Upper lobe of left lung (tissue), 6 donors: ENCODE results near the gene SPTAN1. TPM values are rescaled to one million over a fixed set of nuclear protein-coding genes. Genes with fewer than 3 reads are reported as not detected.

Source experiments
- ATAC-seq, 2 donors: fragments of 200-7000 bp; cut with Tn5 transposase; one replicate each; pipeline ENCODE4 v1.9.1; 2022; ENCODE audit warnings: mild to moderate bottlenecking in 2 of 2, moderate library complexity in 2 of 2; ENCODE audit not compliant: low FRiP score in 2 of 2
- DNase-seq, 2 donors: peaks; one replicate each; pipeline ENCODE4 v3.0.0-alpha.2; 2019 to 2020
- H3K27ac ChIP-seq, 4 donors: fragments of 200-600 bp; sonication (generic); one replicate each; pipeline ENCODE4 v1.5.1; 2016 to 2019
- H3K27me3 ChIP-seq, 4 donors: fragments of 200-600 bp; sonication (generic); one replicate each; pipeline ENCODE4 v1.5.1; 2017 to 2019
- H3K36me3 ChIP-seq, 4 donors: fragments of 200-600 bp; sonication (generic); one replicate each; pipeline ENCODE4 v1.5.1; 2016 to 2019
- H3K4me1 ChIP-seq, 4 donors: fragments of 200-600 bp; sonication (generic); one replicate each; pipeline ENCODE4 v1.5.1; 2018 to 2019
- H3K4me3 ChIP-seq, 4 donors: fragments of 200-600 bp; sonication (generic); one replicate each; pipeline ENCODE4 v1.5.1; 2017 to 2019; ENCODE audit warnings: mild to moderate bottlenecking in 2 of 4, moderate library complexity in 1 of 4
- H3K9me3 ChIP-seq, 4 donors: fragments of 200-600 bp; sonication (generic); one replicate each; pipeline ENCODE4 v1.5.1; 2018 to 2019
- EP300 ChIP-seq, 4 donors: sonication (generic); formaldehyde crosslinking; IDR thresholded peaks; one replicate each; pipeline ENCODE4 v1.5.1; 2017; ENCODE audit warnings: antibody characterized with exemption in 4 of 4, control low read depth in 2 of 4
- POLR2A ChIP-seq, 4 donors: fragments of 450-650 bp; IDR thresholded peaks; one replicate each; pipeline ENCODE4 v1.5.1; 2016 to 2017; ENCODE audit warnings: antibody characterized with exemption in 4 of 4, mild to moderate bottlenecking in 2 of 4
- POLR2AphosphoS5 ChIP-seq, 2 donors: sonication (generic); formaldehyde crosslinking; IDR thresholded peaks; one replicate each; pipeline ENCODE4 v1.5.1; 2017; ENCODE audit warnings: antibody characterized with exemption in 2 of 2
- WGBS, 2 donors: methylation state at CpG; one replicate each; pipeline ENCODE4 v1.1.5; 2017 to 2018; 5-methylcytosine and 5-hydroxymethylcytosine counted together
- small RNA-seq, 4 donors: library from RNA; depleted of rRNA; stranded (forward); fragments of <200 nt; gene quantifications; one replicate each; pipeline ENCODE3, GENCODE V24; 2016
- total RNA-seq, 6 donors: library from RNA; depleted of rRNA in 4 of 6; stranded (reverse); fragments of >200 nt in 4 of 6; gene quantifications; one replicate each; pipeline versions ENCODE4 v1.1.0 to v1.2.1, GENCODE V29; 2016 to 2021
- TF ChIP-seq, protein P1 (sequence below), 6 experiments: fragments of 450-650 bp in 4 of 6; fragments of 200-600 bp in 2 of 6; sonication (generic) in 2 of 6; IDR thresholded peaks; one replicate each; pipeline ENCODE4 v1.5.1; 2016 to 2019; ENCODE audit warnings: antibody characterized with exemption in 6 of 6
- donor health status: DM: no; HTN: no; CAD: no; lungs with moderate emphysema.
- donor health status: DM: no; HTN: yes; CAD: no; lungs with severe emphysema.

Gene SPTAN1
- total RNA-seq, 6 donors from 2014 or later, result 254 to 547 (median 401) TPM

- Histone ChIP-seq H3K9me3 (no peaks in the 10 kb centered on the region), H3K27ac (no peak overlapping the region), H3K4me1 (no peaks in the 10 kb centered on the region), H3K27me3 (no peaks in the 10 kb centered on the region), H3K36me3 (no peaks in the 10 kb centered on the region), H3K4me3 (no peak overlapping the region)
- 95 to 98% methylated on average over 4 of the region's 4 CpGs for WGBS, 2 donors
- DNase-seq (no peak), ATAC-seq (no peak)
- TF ChIP-seq EP300 (IDR thresholded peaks at IDR 0.05) (no peak), POLR2AphosphoS5 (IDR thresholded peaks at IDR 0.05) (no peak), POLR2A (IDR thresholded peaks at IDR 0.05) (no peak)
- TF ChIP-seq, protein P1, sequence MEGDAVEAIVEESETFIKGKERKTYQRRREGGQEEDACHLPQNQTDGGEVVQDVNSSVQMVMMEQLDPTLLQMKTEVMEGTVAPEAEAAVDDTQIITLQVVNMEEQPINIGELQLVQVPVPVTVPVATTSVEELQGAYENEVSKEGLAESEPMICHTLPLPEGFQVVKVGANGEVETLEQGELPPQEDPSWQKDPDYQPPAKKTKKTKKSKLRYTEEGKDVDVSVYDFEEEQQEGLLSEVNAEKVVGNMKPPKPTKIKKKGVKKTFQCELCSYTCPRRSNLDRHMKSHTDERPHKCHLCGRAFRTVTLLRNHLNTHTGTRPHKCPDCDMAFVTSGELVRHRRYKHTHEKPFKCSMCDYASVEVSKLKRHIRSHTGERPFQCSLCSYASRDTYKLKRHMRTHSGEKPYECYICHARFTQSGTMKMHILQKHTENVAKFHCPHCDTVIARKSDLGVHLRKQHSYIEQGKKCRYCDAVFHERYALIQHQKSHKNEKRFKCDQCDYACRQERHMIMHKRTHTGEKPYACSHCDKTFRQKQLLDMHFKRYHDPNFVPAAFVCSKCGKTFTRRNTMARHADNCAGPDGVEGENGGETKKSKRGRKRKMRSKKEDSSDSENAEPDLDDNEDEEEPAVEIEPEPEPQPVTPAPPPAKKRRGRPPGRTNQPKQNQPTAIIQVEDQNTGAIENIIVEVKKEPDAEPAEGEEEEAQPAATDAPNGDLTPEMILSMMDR (IDR thresholded peaks at IDR 0.05), result no peak
Measured at GRCh38 chr9:128675382-128675781, 123.0 kb downstream of the SPTAN1 start.

DNA sequence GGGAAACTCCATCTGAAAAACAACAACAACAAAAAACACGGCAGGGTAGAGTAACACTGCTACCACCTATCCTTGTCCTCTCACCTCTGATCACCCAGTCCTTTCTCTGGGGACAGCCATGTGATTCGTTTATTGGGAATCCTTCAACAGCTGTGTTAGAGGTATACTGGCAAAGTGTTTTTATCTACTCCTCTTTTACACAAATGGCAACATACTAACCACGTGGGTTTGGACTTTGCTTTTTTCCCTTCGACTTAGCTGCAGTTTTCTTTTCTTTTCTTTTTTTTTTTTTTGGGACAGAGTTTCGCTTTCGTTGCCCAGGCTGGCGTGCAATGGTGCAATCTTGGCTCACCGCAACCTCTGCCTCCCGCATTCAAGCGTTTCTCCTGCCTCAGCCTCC is 125.4 kb downstream of the SPTAN1 start:
- no peak for TF ChIP-seq POLR2AphosphoS5 (IDR thresholded peaks at IDR 0.05)
- H3K36me3 ChIP-seq, result no peaks in the 10 kb centered on the region
- no peak for ATAC-seq

More for the DNA sequence above, 125.4 kb downstream of the SPTAN1 start:
- no peaks in the 10 kb centered on the region for H3K27me3 ChIP-seq
- peaks cover under 1 to 11% (median 2%) of the 10 kb centered on the region in 4 donors for H3K4me1 ChIP-seq
- 88 to 93% methylated on average over 10 of the region's 10 CpGs for WGBS, 2 donors
- H3K9me3 ChIP-seq, result no peaks in the 10 kb centered on the region
- DNase-seq, result no peak
- no peak overlapping the region for H3K27ac ChIP-seq
- no peak overlapping the region for H3K4me3 ChIP-seq

Small RNA genes within 50 kb of the gene (small RNA-seq; reads per million reads assigned to genes)
- gene RNU7-171P, result 0 reads per million in 4 donors

Other genes with a start within 250 kb of the SPTAN1 start
- 10 to 100 TPM in 3 of 6 donors, 1 to 10 TPM in 3; 6.9 to 24.1 (median 9.7) TPM for gene TRUB2, start 230.1 kb upstream of the SPTAN1 start, total RNA-seq
- gene COQ4, start 229.7 kb upstream of the SPTAN1 start, total RNA-seq, result 10 to 100 TPM; 36.1 to 83.8 (median 55.2) TPM
- gene SLC27A4, start 212.1 kb upstream of the SPTAN1 start, total RNA-seq, result 10 to 100 TPM; 17.8 to 30.1 (median 19.5) TPM
- 10 to 100 TPM; 11.1 to 57.9 (median 28.7) TPM for gene URM1, start 181.2 kb upstream of the SPTAN1 start, total RNA-seq
- gene CERCAM, start 131.7 kb upstream of the SPTAN1 start, total RNA-seq, result 10 to 100 TPM in 5 of 6 donors, 1 to 10 TPM in 1; 9.2 to 47.1 (median 15.4) TPM
- gene ODF2, start 96.6 kb upstream of the SPTAN1 start, total RNA-seq, result 10 to 100 TPM; 12.2 to 50.3 (median 22.5) TPM
- gene GLE1, start 47.9 kb upstream of the SPTAN1 start, total RNA-seq, result 10 to 100 TPM; 19.0 to 36.7 (median 24.5) TPM
- gene DYNC2I2, start 104.3 kb downstream of the SPTAN1 start, total RNA-seq, result 100 to 1,000 TPM in 1 of 6 donors, 10 to 100 TPM in 5; 47.8 to 105 (median 76.8) TPM
- gene SET, start 136.6 kb downstream of the SPTAN1 start, total RNA-seq, result 100 to 1,000 TPM in 4 of 6 donors, 10 to 100 TPM in 2; 73.3 to 222 (median 177) TPM
- 10 to 100 TPM in 4 of 6 donors, 1 to 10 TPM in 2; 4.8 to 38.8 (median 14.0) TPM for gene PKN3, start 149.9 kb downstream of the SPTAN1 start, total RNA-seq
- 10 to 100 TPM; 21.7 to 70.1 (median 50.6) TPM for gene ZDHHC12, start 171.5 kb downstream of the SPTAN1 start, total RNA-seq
- 10 to 100 TPM; 30.9 to 55.5 (median 44.0) TPM for gene ZER1, start 219.3 kb downstream of the SPTAN1 start, total RNA-seq
- 10 to 100 TPM; 14.7 to 27.0 (median 19.2) TPM for gene TBC1D13, start 234.7 kb downstream of the SPTAN1 start, total RNA-seq